ENCODE results near the gene RGMA. TPM values are rescaled to one million over a fixed set of nuclear protein-coding genes. Genes with fewer than 3 reads are reported as not detected.
A peak's percentile ranks its signal among the peaks of the same experiment; 100 is the strongest.

RGMA gene
- total and polyA plus RNA-seq, 2 experiments from 2014 or later = 34.2 to 36.5 TPM

DNA sequence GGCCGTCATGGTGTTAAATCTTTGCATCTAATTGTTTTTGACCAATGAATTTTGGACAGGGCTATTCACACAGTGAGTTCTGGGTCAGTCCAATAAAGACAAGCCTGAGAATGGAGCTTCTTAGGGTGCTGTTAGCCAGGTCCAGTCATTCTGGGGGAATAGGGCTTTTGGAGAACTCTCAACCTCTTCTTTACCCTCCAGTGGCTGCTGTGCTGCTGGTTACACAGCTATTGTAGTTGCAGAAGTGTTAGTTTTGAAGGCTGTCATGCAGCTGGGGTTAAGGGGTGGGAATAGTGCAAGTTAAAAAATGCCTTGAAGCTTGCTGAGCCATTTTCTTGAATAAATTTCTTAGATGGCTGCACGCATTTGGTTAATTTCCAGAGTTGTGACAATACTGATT, 99.0 kb downstream of the RGMA start (continued):
- TF ChIP-seq, protein P1, sequence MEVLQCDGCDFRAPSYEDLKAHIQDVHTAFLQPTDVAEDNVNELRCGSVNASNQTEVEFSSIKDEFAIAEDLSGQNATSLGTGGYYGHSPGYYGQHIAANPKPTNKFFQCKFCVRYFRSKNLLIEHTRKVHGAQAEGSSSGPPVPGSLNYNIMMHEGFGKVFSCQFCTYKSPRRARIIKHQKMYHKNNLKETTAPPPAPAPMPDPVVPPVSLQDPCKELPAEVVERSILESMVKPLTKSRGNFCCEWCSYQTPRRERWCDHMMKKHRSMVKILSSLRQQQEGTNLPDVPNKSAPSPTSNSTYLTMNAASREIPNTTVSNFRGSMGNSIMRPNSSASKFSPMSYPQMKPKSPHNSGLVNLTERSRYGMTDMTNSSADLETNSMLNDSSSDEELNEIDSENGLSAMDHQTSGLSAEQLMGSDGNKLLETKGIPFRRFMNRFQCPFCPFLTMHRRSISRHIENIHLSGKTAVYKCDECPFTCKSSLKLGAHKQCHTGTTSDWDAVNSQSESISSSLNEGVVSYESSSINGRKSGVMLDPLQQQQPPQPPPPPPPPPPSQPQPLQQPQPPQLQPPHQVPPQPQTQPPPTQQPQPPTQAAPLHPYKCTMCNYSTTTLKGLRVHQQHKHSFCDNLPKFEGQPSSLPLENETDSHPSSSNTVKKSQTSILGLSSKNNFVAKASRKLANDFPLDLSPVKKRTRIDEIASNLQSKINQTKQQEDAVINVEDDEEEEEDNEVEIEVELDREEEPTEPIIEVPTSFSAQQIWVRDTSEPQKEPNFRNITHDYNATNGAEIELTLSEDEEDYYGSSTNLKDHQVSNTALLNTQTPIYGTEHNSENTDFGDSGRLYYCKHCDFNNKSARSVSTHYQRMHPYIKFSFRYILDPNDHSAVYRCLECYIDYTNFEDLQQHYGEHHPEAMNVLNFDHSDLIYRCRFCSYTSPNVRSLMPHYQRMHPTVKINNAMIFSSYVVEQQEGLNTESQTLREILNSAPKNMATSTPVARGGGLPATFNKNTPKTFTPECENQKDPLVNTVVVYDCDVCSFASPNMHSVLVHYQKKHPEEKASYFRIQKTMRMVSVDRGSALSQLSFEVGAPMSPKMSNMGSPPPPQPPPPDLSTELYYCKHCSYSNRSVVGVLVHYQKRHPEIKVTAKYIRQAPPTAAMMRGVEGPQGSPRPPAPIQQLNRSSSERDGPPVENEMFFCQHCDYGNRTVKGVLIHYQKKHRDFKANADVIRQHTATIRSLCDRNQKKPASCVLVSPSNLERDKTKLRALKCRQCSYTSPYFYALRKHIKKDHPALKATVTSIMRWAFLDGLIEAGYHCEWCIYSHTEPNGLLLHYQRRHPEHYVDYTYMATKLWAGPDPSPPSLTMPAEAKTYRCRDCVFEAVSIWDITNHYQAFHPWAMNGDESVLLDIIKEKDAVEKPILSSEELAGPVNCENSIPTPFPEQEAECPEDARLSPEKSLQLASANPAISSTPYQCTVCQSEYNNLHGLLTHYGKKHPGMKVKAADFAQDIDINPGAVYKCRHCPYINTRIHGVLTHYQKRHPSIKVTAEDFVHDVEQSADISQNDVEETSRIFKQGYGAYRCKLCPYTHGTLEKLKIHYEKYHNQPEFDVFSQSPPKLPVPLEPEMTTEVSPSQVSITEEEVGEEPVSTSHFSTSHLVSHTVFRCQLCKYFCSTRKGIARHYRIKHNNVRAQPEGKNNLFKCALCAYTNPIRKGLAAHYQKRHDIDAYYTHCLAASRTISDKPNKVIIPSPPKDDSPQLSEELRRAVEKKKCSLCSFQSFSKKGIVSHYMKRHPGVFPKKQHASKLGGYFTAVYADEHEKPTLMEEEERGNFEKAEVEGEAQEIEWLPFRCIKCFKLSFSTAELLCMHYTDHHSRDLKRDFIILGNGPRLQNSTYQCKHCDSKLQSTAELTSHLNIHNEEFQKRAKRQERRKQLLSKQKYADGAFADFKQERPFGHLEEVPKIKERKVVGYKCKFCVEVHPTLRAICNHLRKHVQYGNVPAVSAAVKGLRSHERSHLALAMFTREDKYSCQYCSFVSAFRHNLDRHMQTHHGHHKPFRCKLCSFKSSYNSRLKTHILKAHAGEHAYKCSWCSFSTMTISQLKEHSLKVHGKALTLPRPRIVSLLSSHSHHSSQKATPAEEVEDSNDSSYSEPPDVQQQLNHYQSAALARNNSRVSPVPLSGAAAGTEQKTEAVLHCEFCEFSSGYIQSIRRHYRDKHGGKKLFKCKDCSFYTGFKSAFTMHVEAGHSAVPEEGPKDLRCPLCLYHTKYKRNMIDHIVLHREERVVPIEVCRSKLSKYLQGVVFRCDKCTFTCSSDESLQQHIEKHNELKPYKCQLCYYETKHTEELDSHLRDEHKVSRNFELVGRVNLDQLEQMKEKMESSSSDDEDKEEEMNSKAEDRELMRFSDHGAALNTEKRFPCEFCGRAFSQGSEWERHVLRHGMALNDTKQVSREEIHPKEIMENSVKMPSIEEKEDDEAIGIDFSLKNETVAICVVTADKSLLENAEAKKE (CRISPR knock-in tag; IDR thresholded peaks at IDR 0.05) = no peak

DNA sequence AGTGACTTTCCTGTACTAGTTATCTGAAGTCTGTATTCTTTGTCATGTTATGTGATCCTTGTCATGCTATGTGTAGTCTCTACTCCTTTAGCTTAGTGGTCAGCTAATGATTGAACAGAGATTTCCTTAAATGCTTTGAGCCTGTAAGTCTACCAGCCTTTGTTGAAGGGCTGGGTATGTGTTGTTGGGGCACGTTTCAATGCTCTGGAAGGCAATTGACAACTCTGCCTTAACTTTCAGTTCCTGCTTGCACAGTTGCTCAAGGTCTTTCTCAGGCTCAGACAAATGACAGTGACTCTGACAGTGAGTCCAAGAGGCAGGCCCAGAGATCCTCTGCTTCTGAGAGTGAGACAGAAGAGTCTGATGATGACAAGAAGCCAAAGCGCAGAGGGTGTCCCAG, 99.5 kb downstream of the RGMA start:
- H3K79me2 ChIP-seq (replicated peaks; ENCODE audit: insufficient read depth) = peaks cover 10% of the 10 kb centered on the region; the same call in 1 of the 2 replicates

More for the DNA sequence above, 99.5 kb downstream of the RGMA start:
- Histone ChIP-seq H3K27me3 (ENCODE audit: insufficient read depth) (no peaks in the 10 kb centered on the region), H3K4me2 (no peak overlapping the region), H3F3A (replicated peaks; ENCODE audit: low read depth) (peaks cover 3% of the 10 kb centered on the region; the same call in 1 of the 2 replicates), H3K36me3 (ENCODE audit: insufficient read depth) (peaks cover 71% of the 10 kb centered on the region), H4K20me1 (replicated peaks; ENCODE audit: insufficient read depth) (no peaks in the 10 kb centered on the region; the same call in 1 of the 2 replicates), H3K27ac (ENCODE audit: low read depth) (peak overlapping the region; percentile 73), H3K4me1 (ENCODE audit: insufficient read depth) (no peaks in the 10 kb centered on the region), H3K9me2 (ENCODE audit: insufficient read depth) (no peaks in the 10 kb centered on the region), H3K4me3 (no peak overlapping the region), H2AFZ (no peak overlapping the region)
- DNase-seq (ENCODE audit: low spot score) = no peak
- Mint-ChIP-seq H3K27me3 (ENCODE audit: insufficient read depth, low read depth, poor library complexity) (no peaks in the 10 kb centered on the region), H3K4me1 (no peaks in the 10 kb centered on the region), H3K36me3 (ENCODE audit: low read depth) (peaks cover 77% of the 10 kb centered on the region), H3K9me3 (no peaks in the 10 kb centered on the region), H3K4me3 (no peak overlapping the region), H3K27ac (no peak overlapping the region)
- TF ChIP-seq NANOG (IDR thresholded peaks at IDR 0.05; ENCODE audit: borderline replicate concordance) = no peak
- no peak for TF ChIP-seq EZH2phosphoT487 (IDR thresholded peaks at IDR 0.05; ENCODE audit: unreplicated experiment)
- ATAC-seq = no peak

Other genes with a start within 250 kb of the RGMA start
- gene CHD2, start 188.9 kb downstream of the RGMA start, total RNA-seq (2014; rRNA removed; shearing (Covaris generic)) = 108 and 119 TPM in 2 replicates
- 112 and 130 TPM in 2 replicates for gene CHD2, start 188.9 kb downstream of the RGMA start, polyA plus RNA-seq (2016; fragmentation: Nextera tagmentation; extraction: Ambion mirVana)

Measured in GM23338 (cell line).